Measurements from ENCODE around the gene YWHAG. TPM values are rescaled to one million over a fixed set of nuclear protein-coding genes. Genes with fewer than 3 reads are reported as not detected.

Gene YWHAG
- total and polyA plus RNA-seq, 9 of the 15 experiments (the other 6 are each of a cell fraction or from before 2014, with no cell fraction given), result 30.4 to 246 (median 94.5) TPM

DNA sequence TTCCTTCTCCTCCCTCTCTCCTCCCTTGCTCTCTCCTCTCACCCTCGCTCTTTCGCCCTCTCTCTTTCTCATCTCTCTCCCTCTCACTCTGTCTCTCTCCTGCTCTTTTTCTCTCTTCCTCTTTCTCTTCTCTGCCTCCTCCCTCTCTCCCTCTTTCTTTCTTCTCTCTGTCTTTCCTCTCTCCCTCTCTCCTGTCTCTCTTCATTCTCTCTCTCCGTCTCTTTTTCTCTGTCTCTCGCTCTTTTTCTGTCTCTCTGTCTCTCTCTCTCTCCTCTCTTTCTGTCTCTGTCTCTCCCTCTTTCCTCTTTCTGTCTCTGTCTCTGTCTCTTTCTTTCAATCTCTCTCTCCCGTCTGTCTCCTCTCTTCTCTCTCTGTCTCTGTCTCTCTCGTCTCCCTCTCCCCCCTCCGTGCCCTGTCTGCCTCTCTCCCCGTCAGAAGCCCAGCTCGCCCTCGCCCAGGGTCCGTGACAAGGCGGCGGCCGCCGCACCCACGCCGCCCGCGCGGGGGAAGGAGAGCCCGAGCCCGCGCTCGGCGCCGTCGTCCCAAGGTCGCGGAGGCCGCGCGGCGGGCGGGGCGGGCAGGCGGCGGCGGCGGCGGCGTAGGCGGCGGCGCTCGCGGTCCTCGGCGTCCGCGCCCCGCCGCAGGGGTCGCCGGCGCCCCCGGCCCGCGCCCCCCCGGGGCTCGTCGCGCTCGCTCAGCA, 77.6 kb downstream of the YWHAG start (continued):
- TF ChIP-seq, protein P1, sequence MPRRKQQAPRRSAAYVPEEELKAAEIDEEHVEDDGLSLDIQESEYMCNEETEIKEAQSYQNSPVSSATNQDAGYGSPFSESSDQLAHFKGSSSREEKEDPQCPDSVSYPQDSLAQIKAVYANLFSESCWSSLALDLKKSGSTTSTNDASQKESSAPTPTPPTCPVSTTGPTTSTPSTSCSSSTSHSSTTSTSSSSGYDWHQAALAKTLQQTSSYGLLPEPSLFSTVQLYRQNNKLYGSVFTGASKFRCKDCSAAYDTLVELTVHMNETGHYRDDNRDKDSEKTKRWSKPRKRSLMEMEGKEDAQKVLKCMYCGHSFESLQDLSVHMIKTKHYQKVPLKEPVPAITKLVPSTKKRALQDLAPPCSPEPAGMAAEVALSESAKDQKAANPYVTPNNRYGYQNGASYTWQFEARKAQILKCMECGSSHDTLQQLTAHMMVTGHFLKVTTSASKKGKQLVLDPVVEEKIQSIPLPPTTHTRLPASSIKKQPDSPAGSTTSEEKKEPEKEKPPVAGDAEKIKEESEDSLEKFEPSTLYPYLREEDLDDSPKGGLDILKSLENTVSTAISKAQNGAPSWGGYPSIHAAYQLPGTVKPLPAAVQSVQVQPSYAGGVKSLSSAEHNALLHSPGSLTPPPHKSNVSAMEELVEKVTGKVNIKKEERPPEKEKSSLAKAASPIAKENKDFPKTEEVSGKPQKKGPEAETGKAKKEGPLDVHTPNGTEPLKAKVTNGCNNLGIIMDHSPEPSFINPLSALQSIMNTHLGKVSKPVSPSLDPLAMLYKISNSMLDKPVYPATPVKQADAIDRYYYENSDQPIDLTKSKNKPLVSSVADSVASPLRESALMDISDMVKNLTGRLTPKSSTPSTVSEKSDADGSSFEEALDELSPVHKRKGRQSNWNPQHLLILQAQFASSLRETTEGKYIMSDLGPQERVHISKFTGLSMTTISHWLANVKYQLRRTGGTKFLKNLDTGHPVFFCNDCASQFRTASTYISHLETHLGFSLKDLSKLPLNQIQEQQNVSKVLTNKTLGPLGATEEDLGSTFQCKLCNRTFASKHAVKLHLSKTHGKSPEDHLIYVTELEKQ (CRISPR knock-in tag; IDR thresholded peaks at IDR 0.05), result no peak
- peak; percentile 49; the same call in 1 of the 2 replicates for TF ChIP-seq PHB2 (IDR thresholded peaks at IDR 0.05; ENCODE audit: low read depth)
- TF ChIP-seq, protein P2, sequence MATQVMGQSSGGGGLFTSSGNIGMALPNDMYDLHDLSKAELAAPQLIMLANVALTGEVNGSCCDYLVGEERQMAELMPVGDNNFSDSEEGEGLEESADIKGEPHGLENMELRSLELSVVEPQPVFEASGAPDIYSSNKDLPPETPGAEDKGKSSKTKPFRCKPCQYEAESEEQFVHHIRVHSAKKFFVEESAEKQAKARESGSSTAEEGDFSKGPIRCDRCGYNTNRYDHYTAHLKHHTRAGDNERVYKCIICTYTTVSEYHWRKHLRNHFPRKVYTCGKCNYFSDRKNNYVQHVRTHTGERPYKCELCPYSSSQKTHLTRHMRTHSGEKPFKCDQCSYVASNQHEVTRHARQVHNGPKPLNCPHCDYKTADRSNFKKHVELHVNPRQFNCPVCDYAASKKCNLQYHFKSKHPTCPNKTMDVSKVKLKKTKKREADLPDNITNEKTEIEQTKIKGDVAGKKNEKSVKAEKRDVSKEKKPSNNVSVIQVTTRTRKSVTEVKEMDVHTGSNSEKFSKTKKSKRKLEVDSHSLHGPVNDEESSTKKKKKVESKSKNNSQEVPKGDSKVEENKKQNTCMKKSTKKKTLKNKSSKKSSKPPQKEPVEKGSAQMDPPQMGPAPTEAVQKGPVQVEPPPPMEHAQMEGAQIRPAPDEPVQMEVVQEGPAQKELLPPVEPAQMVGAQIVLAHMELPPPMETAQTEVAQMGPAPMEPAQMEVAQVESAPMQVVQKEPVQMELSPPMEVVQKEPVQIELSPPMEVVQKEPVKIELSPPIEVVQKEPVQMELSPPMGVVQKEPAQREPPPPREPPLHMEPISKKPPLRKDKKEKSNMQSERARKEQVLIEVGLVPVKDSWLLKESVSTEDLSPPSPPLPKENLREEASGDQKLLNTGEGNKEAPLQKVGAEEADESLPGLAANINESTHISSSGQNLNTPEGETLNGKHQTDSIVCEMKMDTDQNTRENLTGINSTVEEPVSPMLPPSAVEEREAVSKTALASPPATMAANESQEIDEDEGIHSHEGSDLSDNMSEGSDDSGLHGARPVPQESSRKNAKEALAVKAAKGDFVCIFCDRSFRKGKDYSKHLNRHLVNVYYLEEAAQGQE (IDR thresholded peaks at IDR 0.05; ENCODE audit: borderline replicate concordance), result no peak
- TF ChIP-seq, protein P2 (CRISPR knock-in tag; IDR thresholded peaks at IDR 0.05; ENCODE audit: low read depth), result no peak
- TF ChIP-seq RCOR1 (IDR thresholded peaks at IDR 0.05; ENCODE audit: borderline replicate concordance in 1 of 2, low read depth in 2 of 2, low read length in 2 of 2), result no peak
- TF ChIP-seq MXI1 (IDR thresholded peaks at IDR 0.05; ENCODE audit: low read depth, low read length), result no peak
- TF ChIP-seq TRIM24 (IDR thresholded peaks at IDR 0.05), result peak in 1 of 2 experiments; percentile 17; a peak in 1 of 4 replicates
- TF ChIP-seq MIER1 (IDR thresholded peaks at IDR 0.05; ENCODE audit: low read depth), result peak; percentile 84
- TF ChIP-seq ZNF143 (CRISPR knock-in tag; IDR thresholded peaks at IDR 0.05), result no peak
- TF ChIP-seq ZSCAN29 (IDR thresholded peaks at IDR 0.05), result no peak
- TF ChIP-seq, protein P3, sequence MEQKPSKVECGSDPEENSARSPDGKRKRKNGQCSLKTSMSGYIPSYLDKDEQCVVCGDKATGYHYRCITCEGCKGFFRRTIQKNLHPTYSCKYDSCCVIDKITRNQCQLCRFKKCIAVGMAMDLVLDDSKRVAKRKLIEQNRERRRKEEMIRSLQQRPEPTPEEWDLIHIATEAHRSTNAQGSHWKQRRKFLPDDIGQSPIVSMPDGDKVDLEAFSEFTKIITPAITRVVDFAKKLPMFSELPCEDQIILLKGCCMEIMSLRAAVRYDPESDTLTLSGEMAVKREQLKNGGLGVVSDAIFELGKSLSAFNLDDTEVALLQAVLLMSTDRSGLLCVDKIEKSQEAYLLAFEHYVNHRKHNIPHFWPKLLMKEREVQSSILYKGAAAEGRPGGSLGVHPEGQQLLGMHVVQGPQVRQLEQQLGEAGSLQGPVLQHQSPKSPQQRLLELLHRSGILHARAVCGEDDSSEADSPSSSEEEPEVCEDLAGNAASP (IDR thresholded peaks at IDR 0.05), result no peak
- no peak for TF ChIP-seq ZNF76 (CRISPR knock-in tag; IDR thresholded peaks at IDR 0.05; ENCODE audit: borderline replicate concordance)
- no peak for TF ChIP-seq HNRNPUL1 (IDR thresholded peaks at IDR 0.05; ENCODE audit: low read length)
- no peak for TF ChIP-seq ZNF174 (CRISPR knock-in tag; IDR thresholded peaks at IDR 0.05)
- TF ChIP-seq ATF7 (IDR thresholded peaks at IDR 0.05), result no peak
- no peak for TF ChIP-seq ZBTB1 (CRISPR knock-in tag; IDR thresholded peaks at IDR 0.05; ENCODE audit: borderline replicate concordance, low read depth)
- TF ChIP-seq GTF2E2 (tag; IDR thresholded peaks at IDR 0.05), result no peak
